GM12891 (cell line): ENCODE results near the gene ABLIM2.

Experiments used
- DNase-seq: peaks from one replicate; pipeline ENCODE4 v3.0.0; 2011; ENCODE audit warnings: low spot score; ENCODE audit not compliant: insufficient read length
- FAIRE-seq: peaks from 2 replicates; lab custom pipeline; 2011; peaks lifted over from hg19 to GRCh38; lab: Jason Lieb, UNC
- PAX5 ChIP-seq: IDR thresholded peaks from 2 replicates; pipeline ENCODE4 v1.6.1; 2011; ENCODE audit warnings: low read length, moderate library complexity, mild to moderate bottlenecking; ENCODE audit not compliant: insufficient read depth, severe bottlenecking
- POLR2A ChIP-seq: IDR thresholded peaks from 2 replicates; pipeline ENCODE4 v1.6.1; 2011; ENCODE audit warnings: low read depth, low read length, control low read depth
- POLR2AphosphoS5 ChIP-seq: IDR thresholded peaks from 2 replicates; pipeline ENCODE4 v1.6.1; 2011; ENCODE audit warnings: low read depth, low read length, control low read depth
- POU2F2 ChIP-seq: IDR thresholded peaks from 2 replicates; pipeline ENCODE4 v1.6.1; 2011; ENCODE audit warnings: low read depth, mild to moderate bottlenecking, control low read depth, low read length, moderate library complexity
- SPI1 ChIP-seq: IDR thresholded peaks from 2 replicates; pipeline ENCODE4 v1.6.1; 2011; ENCODE audit warnings: low read depth, low read length, control low read depth
- TAF1 ChIP-seq: IDR thresholded peaks from 2 replicates; pipeline ENCODE4 v1.6.1; 2011; ENCODE audit warnings: low read depth, low read length, control low read depth

ABLIM2 gene

GRCh38 chr4:8160233-8160560 lies 1.6 kb upstream of the ABLIM2 start:
- no peak for FAIRE-seq
- no peak for DNase-seq

GRCh38 chr4:8159537-8160232 lies 1.1 kb upstream of the ABLIM2 start:
- no peak for TF ChIP-seq PAX5
- no peak for TF ChIP-seq TAF1
- no peak for TF ChIP-seq SPI1
- TF ChIP-seq POLR2A, result no peak
- TF ChIP-seq POU2F2, result no peak
- TF ChIP-seq POLR2AphosphoS5, result no peak
- FAIRE-seq (no peak), DNase-seq (no peak)

More at GRCh38 chr4:8160233-8160560, 1.6 kb upstream of the ABLIM2 start:
- TF ChIP-seq SPI1 (no peak), POLR2A (no peak), PAX5 (no peak), TAF1 (no peak), POLR2AphosphoS5 (no peak), POU2F2 (no peak)

GRCh38 chr4:8157944-8158709 lies 486 bp downstream of the ABLIM2 start:
- DNase-seq, result no peak
- no peak for TF ChIP-seq TAF1
- TF ChIP-seq POLR2AphosphoS5, result no peak
- no peak for TF ChIP-seq POU2F2
- FAIRE-seq, result no peak

- no peak for FAIRE-seq
- TF ChIP-seq PAX5, result no peak
- no peak for TF ChIP-seq POU2F2
- TF ChIP-seq POLR2AphosphoS5, result no peak
- TF ChIP-seq TAF1, result no peak
- no peak for TF ChIP-seq POLR2A
- no peak for TF ChIP-seq SPI1
- no peak for DNase-seq
These were observed 1.1 kb downstream of the ABLIM2 start for GRCh38 chr4:8157496-8157895.

GRCh38 chr4:8156617-8157016 lies 2.0 kb downstream of the ABLIM2 start:
- FAIRE-seq, result no peak
- TF ChIP-seq TAF1, result no peak

GRCh38 chr4:8155660-8156421 lies 2.8 kb downstream of the ABLIM2 start:
- FAIRE-seq (no peak), DNase-seq (no peak)
- TF ChIP-seq PAX5 (no peak), POLR2A (no peak), SPI1 (no peak), POU2F2 (no peak), TAF1 (no peak), POLR2AphosphoS5 (no peak)

More at GRCh38 chr4:8156617-8157016, 2.0 kb downstream of the ABLIM2 start:
- DNase-seq, result no peak

GRCh38 chr4:8155048-8155447 lies 3.6 kb downstream of the ABLIM2 start:
- DNase-seq (no peak), FAIRE-seq (no peak)
- TF ChIP-seq POLR2AphosphoS5 (no peak), SPI1 (no peak), POLR2A (no peak), PAX5 (no peak), POU2F2 (no peak), TAF1 (no peak)

- no peak for FAIRE-seq
- no peak for TF ChIP-seq POU2F2
- TF ChIP-seq SPI1, result no peak
- no peak for TF ChIP-seq TAF1
- TF ChIP-seq POLR2AphosphoS5, result no peak
- no peak for TF ChIP-seq PAX5
- no peak for TF ChIP-seq POLR2A
- no peak for DNase-seq
These were observed 5.2 kb downstream of the ABLIM2 start for GRCh38 chr4:8153441-8153840.

- DNase-seq (no peak), FAIRE-seq (no peak)
- TF ChIP-seq TAF1 (no peak), SPI1 (no peak), PAX5 (no peak), POLR2AphosphoS5 (no peak), POLR2A (no peak), POU2F2 (no peak)
These were observed 5.8 kb downstream of the ABLIM2 start for GRCh38 chr4:8152865-8153257.
